Measurements from ENCODE around the gene FOXS1. TPM values are rescaled to one million over a fixed set of nuclear protein-coding genes. Genes with fewer than 3 reads are reported as not detected.

FOXS1 gene
- total and polyA plus RNA-seq, 2 donors from 2014 or later = 2.1 to 9.8 TPM

GRCh38 chr20:31875671-31876070 is 30.3 kb upstream of the FOXS1 start:
- no peak overlapping the region for H3K9ac ChIP-seq (ENCODE audit: low read length in 3 of 3)
- no peak overlapping the region for H3K27ac ChIP-seq (ENCODE audit: low read depth in 2 of 2, low read length in 2 of 2)
- no peaks in the 10 kb centered on the region for H3K36me3 ChIP-seq (ENCODE audit: control insufficient read depth in 2 of 3, insufficient read depth in 3 of 3, low read length in 3 of 3)
- DNase-seq (no peak), FAIRE-seq (no peak)
- no peaks in the 10 kb centered on the region for H3K9me3 ChIP-seq (ENCODE audit: control insufficient read depth in 2 of 3, insufficient read depth in 1 of 3, low read length in 3 of 3)
- no peak for TF ChIP-seq CTCF (IDR thresholded peaks at IDR 0.05; ENCODE audit: borderline replicate concordance, extremely low read depth, insufficient read depth)
- intact Hi-C loops (cut with DNase I) = no loop called here
- H3K4me1 ChIP-seq (ENCODE audit: control insufficient read depth in 2 of 3, insufficient read depth in 2 of 3, low read depth in 1 of 3, low read length in 3 of 3) = peaks cover 0 to 2% (median 0%) of the 10 kb centered on the region in 3 donors
- H3K27me3 ChIP-seq (ENCODE audit: control insufficient read depth, insufficient read depth, low read length) = no peaks in the 10 kb centered on the region
- no peak overlapping the region for H3K4me3 ChIP-seq (ENCODE audit: low read length in 3 of 3)

DNA sequence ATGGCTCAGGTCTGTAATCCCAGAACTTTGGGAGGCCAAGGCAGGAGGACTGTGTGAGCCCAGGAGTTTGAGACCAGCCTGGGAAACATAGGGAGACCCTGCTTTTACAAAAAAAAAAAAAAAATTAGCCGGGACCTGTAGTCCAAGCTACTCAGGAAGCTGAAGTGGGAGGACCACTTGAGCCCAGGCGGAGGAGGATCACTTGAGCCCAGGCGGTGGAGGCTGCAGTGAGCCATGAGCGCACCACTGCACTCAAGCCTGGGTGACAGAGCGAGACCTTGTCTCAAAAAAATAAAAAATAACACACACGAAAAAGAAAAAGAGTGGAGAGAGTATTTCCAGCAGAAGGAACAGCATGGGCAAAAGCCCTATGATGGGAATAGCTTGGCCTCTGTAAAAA is 27.0 kb upstream of the FOXS1 start:
- peak in 1 of 5 donors; percentile 36 for DNase-seq
- no peak for FAIRE-seq
- H3K27ac ChIP-seq (ENCODE audit: low read depth in 2 of 2, low read length in 2 of 2) = no peak overlapping the region

DNA sequence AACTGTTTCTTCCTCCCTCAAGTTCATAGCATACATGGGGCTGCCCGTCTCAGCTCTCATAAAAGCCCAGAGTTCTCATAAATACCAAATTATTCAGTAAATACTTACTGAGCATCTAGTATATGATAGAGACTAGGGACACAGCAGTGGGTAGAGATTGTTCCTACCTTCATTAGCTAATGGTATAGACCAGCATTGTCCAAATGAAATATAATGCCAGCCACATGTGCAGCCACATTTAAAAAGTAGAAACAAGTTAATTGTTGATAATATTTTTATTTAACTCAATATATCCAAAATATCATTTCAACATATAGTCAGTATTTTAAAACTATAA is 26.2 kb upstream of the FOXS1 start:
- Histone ChIP-seq H3K9me3 (ENCODE audit: control insufficient read depth in 2 of 3, insufficient read depth in 1 of 3, low read length in 3 of 3) (no peaks in the 10 kb centered on the region), H3K9ac (ENCODE audit: low read length in 3 of 3) (peak overlapping the region in 1 of 3 donors; percentile 72), H3K4me1 (ENCODE audit: control insufficient read depth in 2 of 3, insufficient read depth in 2 of 3, low read depth in 1 of 3, low read length in 3 of 3) (peaks cover 0 to 12% (median 10%) of the 10 kb centered on the region in 3 donors), H3K36me3 (ENCODE audit: control insufficient read depth in 2 of 3, insufficient read depth in 3 of 3, low read length in 3 of 3) (no peaks in the 10 kb centered on the region), H3K27ac (ENCODE audit: low read depth in 2 of 2, low read length in 2 of 2) (peak overlapping the region in 1 of 2 donors; percentile 27), H3K27me3 (ENCODE audit: control insufficient read depth, insufficient read depth, low read length) (no peaks in the 10 kb centered on the region), H3K4me3 (ENCODE audit: low read length in 3 of 3) (peak overlapping the region in 1 of 3 donors; percentile 93)
- DNase-seq (no peak), FAIRE-seq (no peak)
- no peak for TF ChIP-seq CTCF (IDR thresholded peaks at IDR 0.05; ENCODE audit: borderline replicate concordance, extremely low read depth, insufficient read depth)
- intact Hi-C loops (cut with DNase I) = no loop called here

More for the DNA sequence above, 27.0 kb upstream of the FOXS1 start:
- H3K9ac ChIP-seq (ENCODE audit: low read length in 3 of 3) = no peak overlapping the region
- no peaks in the 10 kb centered on the region for H3K27me3 ChIP-seq (ENCODE audit: control insufficient read depth, insufficient read depth, low read length)
- no peak overlapping the region for H3K4me3 ChIP-seq (ENCODE audit: low read length in 3 of 3)
- no peaks in the 10 kb centered on the region for H3K9me3 ChIP-seq (ENCODE audit: control insufficient read depth in 2 of 3, insufficient read depth in 1 of 3, low read length in 3 of 3)
- H3K36me3 ChIP-seq (ENCODE audit: control insufficient read depth in 2 of 3, insufficient read depth in 3 of 3, low read length in 3 of 3) = no peaks in the 10 kb centered on the region
- intact Hi-C loops (cut with DNase I) = no loop called here
- TF ChIP-seq CTCF (IDR thresholded peaks at IDR 0.05; ENCODE audit: borderline replicate concordance, extremely low read depth, insufficient read depth) = no peak
- peaks cover 0 to 12% (median 10%) of the 10 kb centered on the region in 3 donors for H3K4me1 ChIP-seq (ENCODE audit: control insufficient read depth in 2 of 3, insufficient read depth in 2 of 3, low read depth in 1 of 3, low read length in 3 of 3)
